Measurements from ENCODE around the gene ZNF217. TPM values are rescaled to one million over a fixed set of nuclear protein-coding genes. Genes with fewer than 3 reads are reported as not detected.
"Not testable (repeated sequence)": the region's sequence is repeated elsewhere in the genome, so short reads cannot be mapped to it uniquely, and the experiment has no call there.

Gene ZNF217
- polyA plus RNA-seq, 1 donor from 2014 or later = 1.9 TPM

DNA sequence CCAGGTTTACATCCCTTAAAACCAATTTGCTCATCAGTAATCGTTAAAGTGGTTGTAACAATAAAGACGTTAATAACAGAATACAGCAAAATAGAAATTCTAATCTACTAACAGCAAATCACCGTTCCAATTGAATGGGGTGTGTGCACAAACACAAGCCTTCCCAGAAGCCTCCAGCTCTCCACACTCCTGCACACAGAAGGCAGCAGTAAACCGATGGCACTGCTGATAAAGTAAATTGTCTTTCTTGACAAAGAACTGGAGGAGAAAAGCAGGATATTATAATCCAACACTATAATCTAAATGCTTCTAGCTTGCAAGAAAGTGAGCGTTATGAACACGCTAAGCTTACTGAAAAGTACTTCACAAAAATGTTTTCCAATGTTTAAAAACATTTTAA is 7.0 kb downstream of the ZNF217 start:
- no peak overlapping the region for H3K4me3 ChIP-seq (ENCODE audit: low read length)
- no peaks in the 10 kb centered on the region for H4K20me1 ChIP-seq (ENCODE audit: insufficient read depth)
- no peak for TF ChIP-seq POLR2AphosphoS5 (IDR thresholded peaks at IDR 0.05)
- TF ChIP-seq, protein P1, sequence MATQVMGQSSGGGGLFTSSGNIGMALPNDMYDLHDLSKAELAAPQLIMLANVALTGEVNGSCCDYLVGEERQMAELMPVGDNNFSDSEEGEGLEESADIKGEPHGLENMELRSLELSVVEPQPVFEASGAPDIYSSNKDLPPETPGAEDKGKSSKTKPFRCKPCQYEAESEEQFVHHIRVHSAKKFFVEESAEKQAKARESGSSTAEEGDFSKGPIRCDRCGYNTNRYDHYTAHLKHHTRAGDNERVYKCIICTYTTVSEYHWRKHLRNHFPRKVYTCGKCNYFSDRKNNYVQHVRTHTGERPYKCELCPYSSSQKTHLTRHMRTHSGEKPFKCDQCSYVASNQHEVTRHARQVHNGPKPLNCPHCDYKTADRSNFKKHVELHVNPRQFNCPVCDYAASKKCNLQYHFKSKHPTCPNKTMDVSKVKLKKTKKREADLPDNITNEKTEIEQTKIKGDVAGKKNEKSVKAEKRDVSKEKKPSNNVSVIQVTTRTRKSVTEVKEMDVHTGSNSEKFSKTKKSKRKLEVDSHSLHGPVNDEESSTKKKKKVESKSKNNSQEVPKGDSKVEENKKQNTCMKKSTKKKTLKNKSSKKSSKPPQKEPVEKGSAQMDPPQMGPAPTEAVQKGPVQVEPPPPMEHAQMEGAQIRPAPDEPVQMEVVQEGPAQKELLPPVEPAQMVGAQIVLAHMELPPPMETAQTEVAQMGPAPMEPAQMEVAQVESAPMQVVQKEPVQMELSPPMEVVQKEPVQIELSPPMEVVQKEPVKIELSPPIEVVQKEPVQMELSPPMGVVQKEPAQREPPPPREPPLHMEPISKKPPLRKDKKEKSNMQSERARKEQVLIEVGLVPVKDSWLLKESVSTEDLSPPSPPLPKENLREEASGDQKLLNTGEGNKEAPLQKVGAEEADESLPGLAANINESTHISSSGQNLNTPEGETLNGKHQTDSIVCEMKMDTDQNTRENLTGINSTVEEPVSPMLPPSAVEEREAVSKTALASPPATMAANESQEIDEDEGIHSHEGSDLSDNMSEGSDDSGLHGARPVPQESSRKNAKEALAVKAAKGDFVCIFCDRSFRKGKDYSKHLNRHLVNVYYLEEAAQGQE (IDR thresholded peaks at IDR 0.05; ENCODE audit: borderline replicate concordance) = no peak
- TF ChIP-seq RAD21 (conservative IDR thresholded peaks at IDR 0.05) = no peak
- TF ChIP-seq MXI1 (conservative IDR thresholded peaks at IDR 0.05; ENCODE audit: poor library complexity, severe bottlenecking) = no peak
- TF ChIP-seq TAF1 (IDR thresholded peaks at IDR 0.05; ENCODE audit: low read depth) = no peak
- no peak for TF ChIP-seq EZH2 (IDR thresholded peaks at IDR 0.05; ENCODE audit: borderline replicate concordance, insufficient read depth, low read length, poor library complexity, severe bottlenecking)
- TF ChIP-seq, protein P2, sequence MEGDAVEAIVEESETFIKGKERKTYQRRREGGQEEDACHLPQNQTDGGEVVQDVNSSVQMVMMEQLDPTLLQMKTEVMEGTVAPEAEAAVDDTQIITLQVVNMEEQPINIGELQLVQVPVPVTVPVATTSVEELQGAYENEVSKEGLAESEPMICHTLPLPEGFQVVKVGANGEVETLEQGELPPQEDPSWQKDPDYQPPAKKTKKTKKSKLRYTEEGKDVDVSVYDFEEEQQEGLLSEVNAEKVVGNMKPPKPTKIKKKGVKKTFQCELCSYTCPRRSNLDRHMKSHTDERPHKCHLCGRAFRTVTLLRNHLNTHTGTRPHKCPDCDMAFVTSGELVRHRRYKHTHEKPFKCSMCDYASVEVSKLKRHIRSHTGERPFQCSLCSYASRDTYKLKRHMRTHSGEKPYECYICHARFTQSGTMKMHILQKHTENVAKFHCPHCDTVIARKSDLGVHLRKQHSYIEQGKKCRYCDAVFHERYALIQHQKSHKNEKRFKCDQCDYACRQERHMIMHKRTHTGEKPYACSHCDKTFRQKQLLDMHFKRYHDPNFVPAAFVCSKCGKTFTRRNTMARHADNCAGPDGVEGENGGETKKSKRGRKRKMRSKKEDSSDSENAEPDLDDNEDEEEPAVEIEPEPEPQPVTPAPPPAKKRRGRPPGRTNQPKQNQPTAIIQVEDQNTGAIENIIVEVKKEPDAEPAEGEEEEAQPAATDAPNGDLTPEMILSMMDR (IDR thresholded peaks at IDR 0.05; ENCODE audit: poor library complexity, severe bottlenecking) = no peak
- TF ChIP-seq SMC3 (conservative IDR thresholded peaks at IDR 0.05; ENCODE audit: poor library complexity) = no peak
- no peak for TF ChIP-seq EP300 (conservative IDR thresholded peaks at IDR 0.05; ENCODE audit: poor library complexity, severe bottlenecking)
- H3K9me2 ChIP-seq (ENCODE audit: insufficient read depth, low read length) = no peaks in the 10 kb centered on the region
- peaks cover 8% of the 10 kb centered on the region for H3K36me3 ChIP-seq (ENCODE audit: insufficient read depth, low read length)
- no peak overlapping the region for H3K9ac ChIP-seq (ENCODE audit: low read length)
- H3K27me3 ChIP-seq (ENCODE audit: insufficient read depth, low read depth, low read length) = no peaks in the 10 kb centered on the region
- H3K4me2 ChIP-seq (ENCODE audit: low read length) = no peak overlapping the region
- H3K27ac ChIP-seq (ENCODE audit: low read length) = no peak overlapping the region
- no peak overlapping the region for H2AFZ ChIP-seq (ENCODE audit: low read depth, low read length)
- no peaks in the 10 kb centered on the region for H3K9me3 ChIP-seq (ENCODE audit: low read length)
- peaks cover 26% of the 10 kb centered on the region for H3K79me2 ChIP-seq (replicated peaks; ENCODE audit: insufficient read depth, low read length)
- H3F3A ChIP-seq (ENCODE audit: insufficient read depth, low read length, poor library complexity, severe bottlenecking) = no peaks in the 10 kb centered on the region

DNA sequence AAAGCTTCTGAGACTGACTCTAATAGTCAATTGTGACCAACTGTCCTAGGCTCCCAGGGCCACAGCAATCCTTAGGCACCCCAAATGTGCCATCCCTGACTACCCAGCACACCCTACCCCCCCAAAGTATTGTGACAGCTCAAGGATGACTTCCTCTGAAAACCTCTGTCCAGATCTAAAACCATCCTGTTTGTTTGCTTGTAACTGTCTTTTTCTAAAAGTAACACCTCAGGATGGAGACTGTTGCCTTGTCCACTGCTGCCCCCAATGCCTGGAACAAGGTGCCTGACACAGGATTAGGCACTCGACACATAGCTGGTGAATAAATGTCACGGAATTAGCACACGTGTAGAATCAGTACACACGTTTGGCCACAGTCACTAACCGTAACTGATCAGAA is 7.7 kb downstream of the ZNF217 start:
- not testable (repeated sequence) for H3K4me2 ChIP-seq (ENCODE audit: low read length); H3F3A ChIP-seq (ENCODE audit: insufficient read depth, low read length, poor library complexity, severe bottlenecking); H3K27ac ChIP-seq (ENCODE audit: low read length); H3K4me3 ChIP-seq (ENCODE audit: low read length); H2AFZ ChIP-seq (ENCODE audit: low read depth, low read length); H3K9me2 ChIP-seq (ENCODE audit: insufficient read depth, low read length); H3K9ac ChIP-seq (ENCODE audit: low read length); H3K9me3 ChIP-seq (ENCODE audit: low read length); H4K20me1 ChIP-seq (ENCODE audit: insufficient read depth); H3K27me3 ChIP-seq (ENCODE audit: insufficient read depth, low read depth, low read length)
- Histone ChIP-seq H3K79me2 (replicated peaks; ENCODE audit: insufficient read depth, low read length) (peaks cover 29% of the 10 kb centered on the region), H3K36me3 (ENCODE audit: insufficient read depth, low read length) (peaks cover 12% of the 10 kb centered on the region)

DNA sequence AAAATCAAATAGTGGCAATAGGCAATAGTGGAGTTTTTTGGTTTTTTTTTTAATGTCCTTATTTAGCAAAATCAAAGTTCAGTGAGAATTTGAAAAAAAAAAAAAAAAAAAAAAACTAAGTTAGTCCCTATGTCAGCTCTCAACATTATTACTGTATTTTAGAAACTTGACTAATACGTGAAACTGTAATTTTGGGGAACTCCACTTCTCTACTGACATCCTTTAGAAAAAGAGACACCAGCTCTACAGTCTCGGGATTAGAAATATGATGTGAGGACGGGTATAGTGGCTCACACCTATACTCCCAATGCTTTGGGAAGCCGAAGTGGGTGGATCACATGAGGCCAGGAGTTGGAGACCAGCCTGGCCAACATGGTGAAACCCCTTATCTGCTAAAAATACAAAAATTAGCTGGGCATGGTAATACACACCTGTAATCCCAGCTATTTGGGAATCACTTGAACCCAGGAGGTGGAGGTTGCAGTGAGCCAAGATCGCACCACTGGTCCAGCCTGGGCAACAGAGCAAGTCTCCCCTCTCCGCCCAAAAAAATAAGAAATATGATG is 8.6 kb downstream of the ZNF217 start:
- not testable (repeated sequence) for H3K9ac ChIP-seq (ENCODE audit: low read length); H3K27ac ChIP-seq (ENCODE audit: low read length); H3K4me2 ChIP-seq (ENCODE audit: low read length); H4K20me1 ChIP-seq (ENCODE audit: insufficient read depth); H3F3A ChIP-seq (ENCODE audit: insufficient read depth, low read length, poor library complexity, severe bottlenecking); H3K4me3 ChIP-seq (ENCODE audit: low read length); H3K9me3 ChIP-seq (ENCODE audit: low read length); H3K9me2 ChIP-seq (ENCODE audit: insufficient read depth, low read length); H2AFZ ChIP-seq (ENCODE audit: low read depth, low read length); H3K27me3 ChIP-seq (ENCODE audit: insufficient read depth, low read depth, low read length)
- Histone ChIP-seq H3K79me2 (replicated peaks; ENCODE audit: insufficient read depth, low read length) (peaks cover 35% of the 10 kb centered on the region), H3K36me3 (ENCODE audit: insufficient read depth, low read length) (peaks cover 12% of the 10 kb centered on the region)

DNA sequence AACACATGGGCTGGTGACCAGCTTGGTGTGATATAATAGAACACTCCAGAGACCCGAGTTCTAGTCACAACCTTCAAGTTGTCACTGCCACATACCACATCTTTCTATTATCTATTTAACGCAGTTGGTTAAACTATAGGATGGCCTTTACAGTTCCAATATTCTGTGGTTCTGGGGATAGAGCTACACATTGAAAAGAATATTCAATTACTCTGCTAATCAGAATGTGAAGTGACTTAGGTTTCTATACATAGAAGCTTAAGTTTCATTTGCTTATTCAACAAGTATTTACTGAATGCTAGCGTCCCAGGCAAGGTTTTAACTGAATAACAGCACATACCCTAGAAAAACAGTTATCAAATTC is 9.1 kb downstream of the ZNF217 start:
- not testable (repeated sequence) for H3K4me3 ChIP-seq (ENCODE audit: low read length); H3K9me2 ChIP-seq (ENCODE audit: insufficient read depth, low read length); H4K20me1 ChIP-seq (ENCODE audit: insufficient read depth); H3K27me3 ChIP-seq (ENCODE audit: insufficient read depth, low read depth, low read length); H3K27ac ChIP-seq (ENCODE audit: low read length); H3K9ac ChIP-seq (ENCODE audit: low read length); H3F3A ChIP-seq (ENCODE audit: insufficient read depth, low read length, poor library complexity, severe bottlenecking); H2AFZ ChIP-seq (ENCODE audit: low read depth, low read length); H3K9me3 ChIP-seq (ENCODE audit: low read length); H3K4me2 ChIP-seq (ENCODE audit: low read length)
- peaks cover 12% of the 10 kb centered on the region for H3K36me3 ChIP-seq (ENCODE audit: insufficient read depth, low read length)
- peaks cover 40% of the 10 kb centered on the region for H3K79me2 ChIP-seq (replicated peaks; ENCODE audit: insufficient read depth, low read length)

DNA sequence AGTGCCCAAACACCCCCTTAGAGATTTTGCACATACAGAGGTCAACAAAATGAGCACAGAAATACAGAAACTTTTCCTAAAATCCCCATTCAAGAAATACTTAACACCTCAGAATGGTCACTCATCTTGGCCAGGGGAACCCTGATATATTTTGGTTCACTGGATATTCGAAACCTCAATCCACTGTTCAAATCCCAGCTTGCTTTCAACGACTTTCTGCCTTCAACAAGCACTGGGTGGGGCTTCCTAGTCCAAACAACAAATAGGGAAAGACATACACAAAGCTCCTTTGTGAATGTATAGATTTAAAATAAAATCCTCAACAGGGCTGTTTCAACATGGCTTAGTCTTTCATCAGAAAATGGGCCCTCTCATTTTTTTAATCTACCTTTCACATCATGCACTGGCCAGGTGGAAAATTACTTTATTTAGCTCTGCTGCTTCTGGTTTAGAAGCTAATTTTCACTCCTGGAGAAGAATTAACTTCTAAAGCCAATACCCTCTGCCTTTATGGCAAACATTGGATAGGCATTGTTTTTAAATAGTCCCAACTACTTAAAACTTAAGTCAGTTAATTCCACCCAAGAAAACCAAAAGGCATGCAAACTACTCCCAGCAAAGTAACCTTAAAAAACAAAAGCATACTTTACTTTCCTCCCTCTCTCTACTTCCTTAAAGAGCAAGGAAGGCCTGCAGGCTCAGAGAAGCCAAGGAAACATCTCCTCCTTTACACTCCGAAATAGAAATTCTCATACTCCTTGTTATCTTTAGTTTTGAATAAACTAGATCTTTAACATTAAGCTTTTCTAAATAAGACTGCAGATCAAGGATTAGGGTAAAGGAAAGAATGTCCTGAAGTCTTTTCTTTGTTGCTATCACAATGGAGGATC is 9.7 kb downstream of the ZNF217 start:
- not testable (repeated sequence) for H3K4me3 ChIP-seq (ENCODE audit: low read length); H3K27ac ChIP-seq (ENCODE audit: low read length); H3K9ac ChIP-seq (ENCODE audit: low read length); H3K9me2 ChIP-seq (ENCODE audit: insufficient read depth, low read length); H2AFZ ChIP-seq (ENCODE audit: low read depth, low read length); H3K9me3 ChIP-seq (ENCODE audit: low read length); H4K20me1 ChIP-seq (ENCODE audit: insufficient read depth); H3K27me3 ChIP-seq (ENCODE audit: insufficient read depth, low read depth, low read length); H3F3A ChIP-seq (ENCODE audit: insufficient read depth, low read length, poor library complexity, severe bottlenecking); H3K4me2 ChIP-seq (ENCODE audit: low read length)
- peaks cover 46% of the 10 kb centered on the region for H3K79me2 ChIP-seq (replicated peaks; ENCODE audit: insufficient read depth, low read length)
- H3K36me3 ChIP-seq (ENCODE audit: insufficient read depth, low read length) = peaks cover 12% of the 10 kb centered on the region
